Measurements from ENCODE around the gene KIAA2012.
A peak's percentile ranks its signal among the peaks of the same experiment; 100 is the strongest.

The KIAA2012 gene

GRCh38 chr2:202148515-202149154 is 75.6 kb downstream of the KIAA2012 start:
- no peak for DNase-seq
- Histone ChIP-seq H3K9me3 (ENCODE audit: severe bottlenecking) (peaks cover 4% of the 10 kb centered on the region), H3K4me3 (ENCODE audit: low read depth, low read length) (no peak overlapping the region), H3K36me3 (no peaks in the 10 kb centered on the region), H3K27me3 (ENCODE audit: insufficient read depth, low read depth, severe bottlenecking) (no peaks in the 10 kb centered on the region), H3K27ac (peak overlapping the region; percentile 81)
- TF ChIP-seq CTCF (IDR thresholded peaks at IDR 0.05; ENCODE audit: low read depth, low read length) = no peak

- Histone ChIP-seq H3K9me3 (ENCODE audit: severe bottlenecking) (peaks cover 4% of the 10 kb centered on the region), H3K27me3 (ENCODE audit: insufficient read depth, low read depth, severe bottlenecking) (no peaks in the 10 kb centered on the region), H3K27ac (peak overlapping the region; percentile 81), H3K4me3 (ENCODE audit: low read depth, low read length) (no peak overlapping the region), H3K36me3 (no peaks in the 10 kb centered on the region)
- peak; percentile 55 for DNase-seq
- peak; percentile 43; the same call in 1 of the 2 replicates for TF ChIP-seq CTCF (IDR thresholded peaks at IDR 0.05; ENCODE audit: low read depth, low read length)
Measured at GRCh38 chr2:202149155-202149762, 76.2 kb downstream of the KIAA2012 start.

- no peaks in the 10 kb centered on the region for H3K27me3 ChIP-seq (ENCODE audit: insufficient read depth, low read depth, severe bottlenecking)
- H3K9me3 ChIP-seq (ENCODE audit: severe bottlenecking) = peaks cover 4% of the 10 kb centered on the region
- TF ChIP-seq CTCF (IDR thresholded peaks at IDR 0.05; ENCODE audit: low read depth, low read length) = no peak
- peak overlapping the region; percentile 81 for H3K27ac ChIP-seq
- DNase-seq = no peak
- no peaks in the 10 kb centered on the region for H3K36me3 ChIP-seq
- no peak overlapping the region for H3K4me3 ChIP-seq (ENCODE audit: low read depth, low read length)
Measured at GRCh38 chr2:202149936-202150335, 76.9 kb downstream of the KIAA2012 start.

GRCh38 chr2:202152104-202152715 is 79.2 kb downstream of the KIAA2012 start:
- no peak for TF ChIP-seq CTCF (IDR thresholded peaks at IDR 0.05; ENCODE audit: low read depth, low read length)
- H3K36me3 ChIP-seq = no peaks in the 10 kb centered on the region
- no peak overlapping the region for H3K4me3 ChIP-seq (ENCODE audit: low read depth, low read length)
- peaks cover 4% of the 10 kb centered on the region for H3K9me3 ChIP-seq (ENCODE audit: severe bottlenecking)
- H3K27ac ChIP-seq = no peak overlapping the region
- no peaks in the 10 kb centered on the region for H3K27me3 ChIP-seq (ENCODE audit: insufficient read depth, low read depth, severe bottlenecking)
- DNase-seq = no peak

GRCh38 chr2:202154613-202155012 is 81.6 kb downstream of the KIAA2012 start:
- no peak for DNase-seq
- H3K36me3 ChIP-seq = no peaks in the 10 kb centered on the region
- no peak overlapping the region for H3K27ac ChIP-seq
- H3K4me3 ChIP-seq (ENCODE audit: low read depth, low read length) = no peak overlapping the region
- TF ChIP-seq CTCF (IDR thresholded peaks at IDR 0.05; ENCODE audit: low read depth, low read length) = no peak
- peaks cover 4% of the 10 kb centered on the region for H3K9me3 ChIP-seq (ENCODE audit: severe bottlenecking)
- H3K27me3 ChIP-seq (ENCODE audit: insufficient read depth, low read depth, severe bottlenecking) = no peaks in the 10 kb centered on the region
